SKM-1 treated with dmso at 0.1 percent for 144 hours (cell line): ENCODE measurements around the gene PLVAP.
A peak's percentile ranks its signal among the peaks of the same experiment; 100 is the strongest.

ENCODE experiments used
- DNase-seq: peaks from one replicate; lab custom pipeline; 2025; ENCODE audit not compliant: unreplicated experiment; lab: John Stamatoyannopoulos, UW

The PLVAP gene

GRCh38 chr19:17336872-17337674 lies 40.1 kb downstream of the PLVAP start, which contains the start of gene GTPBP3:
Gene GTPBP3 (plus strand): TSS chr19:17337553. CDS start chr19:17337612, 59 bp downstream.
- peak; percentile 99 for DNase-seq

- DNase-seq: no peak
Observed at GRCh38 chr19:17335575-17335974, 41.6 kb downstream of the PLVAP start.

GRCh38 chr19:17334414-17335409 lies 42.4 kb downstream of the PLVAP start, which contains the start of gene ANO8:
Gene ANO8 (minus strand): TSS chr19:17334855. CDS start chr19:17334670, 185 bp downstream.
- peak; percentile 97 for DNase-seq

GRCh38 chr19:17333611-17334413 lies 43.3 kb downstream of the PLVAP start:
- DNase-seq: peak; percentile 79

- DNase-seq: peak; percentile 46
Observed at GRCh38 chr19:17332677-17333581, 44.2 kb downstream of the PLVAP start.

- DNase-seq: no peak
Observed at GRCh38 chr19:17332360-17332676, 44.8 kb downstream of the PLVAP start.

- DNase-seq: no peak
Observed at GRCh38 chr19:17331045-17331558, 46.0 kb downstream of the PLVAP start.

- DNase-seq: no peak
Observed at GRCh38 chr19:17330262-17331044, 46.7 kb downstream of the PLVAP start.

- DNase-seq: no peak
Observed at GRCh38 chr19:17329366-17330261, 47.5 kb downstream of the PLVAP start.

GRCh38 chr19:17328517-17329365 lies 48.4 kb downstream of the PLVAP start:
- no peak for DNase-seq

GRCh38 chr19:17327654-17328516 lies 49.3 kb downstream of the PLVAP start:
- DNase-seq: no peak

GRCh38 chr19:17327068-17327653 lies 50.0 kb downstream of the PLVAP start:
- DNase-seq: no peak

- DNase-seq: no peak
Observed at GRCh38 chr19:17326595-17326966, 50.6 kb downstream of the PLVAP start.

GRCh38 chr19:17325881-17326594 lies 51.1 kb downstream of the PLVAP start:
- no peak for DNase-seq

- DNase-seq: no peak
Observed at GRCh38 chr19:17325133-17325532, 52.0 kb downstream of the PLVAP start.
